Measurements from ENCODE around the gene GRK5. TPM values are rescaled to one million over a fixed set of nuclear protein-coding genes. Genes with fewer than 3 reads are reported as not detected.

Gene GRK5
- total and polyA plus RNA-seq, 3 experiments from 2014 or later, result 7.7 to 13.8 (median 13.6) TPM

DNA sequence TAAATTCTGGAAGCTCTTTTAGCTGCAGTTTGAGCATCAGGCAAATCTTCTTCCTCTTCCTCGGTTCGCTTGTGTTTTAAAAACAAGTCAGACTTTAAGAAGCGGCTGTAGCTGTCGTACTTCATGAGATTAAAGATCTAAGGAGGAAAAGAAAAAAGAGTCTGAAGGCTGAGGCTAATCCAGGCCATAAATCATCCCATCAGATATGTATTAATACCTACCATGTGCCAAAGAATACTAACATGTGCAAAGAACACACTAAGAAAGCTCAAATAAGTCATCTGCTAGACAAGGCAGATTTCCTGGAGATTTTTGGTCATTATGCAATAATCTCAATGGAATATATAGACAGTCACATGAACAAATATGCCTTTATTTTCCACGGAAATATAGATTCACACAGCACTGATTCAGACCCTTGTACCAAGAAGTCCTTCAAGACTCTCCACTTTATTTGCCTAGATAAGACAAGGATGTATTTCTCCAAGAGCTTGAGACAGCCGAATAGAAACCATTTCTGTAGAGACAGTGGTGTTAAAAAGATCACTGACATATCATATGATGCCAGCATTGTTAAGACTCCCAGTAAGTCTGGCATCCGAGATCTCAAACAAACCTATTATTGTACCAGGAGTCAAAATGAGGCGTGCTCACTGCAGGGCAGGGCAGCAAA is 292.9 kb downstream of the GRK5 start:
- Histone ChIP-seq H3K27ac (ENCODE audit: low read depth, low read length) (no peak overlapping the region), H3K27me3 (ENCODE audit: insufficient read depth, low read length, poor library complexity, severe bottlenecking) (no peaks in the 10 kb centered on the region), H3K4me3 (ENCODE audit: low read length) (no peak overlapping the region), H3K36me3 (ENCODE audit: insufficient read depth, low read length) (peaks cover 20% of the 10 kb centered on the region), H3K9me3 (ENCODE audit: low read length) (no peaks in the 10 kb centered on the region), H3K4me1 (ENCODE audit: insufficient read depth, low read length) (peaks cover 77% of the 10 kb centered on the region)
- ChIA-PET POLR2A (interaction anchor here (0.6 to 1.0 kb wide), 3 partner anchors 11 to 364 kb away, joined by 3 to 4 read pairs (median 3); no protein-coding TSS in a partner anchor), CTCF (interaction anchor here (0.7 to 4.7 kb wide), 8 partner anchors 10 to 108 kb away, joined by 3 to 24 read pairs (median 3); partner anchors contain the start of gene RGS10)
- H3K9me3 Mint-ChIP-seq, result no peaks in the 10 kb centered on the region
- no peaks in the 10 kb centered on the region for H3K27me3 Mint-ChIP-seq
- no peak for DNase-seq
- H3K4me1 Mint-ChIP-seq, result peaks cover 66 to 89% (median 79%) of the 10 kb centered on the region in 3 donors
- H3K36me3 Mint-ChIP-seq, result peaks cover 0 to 38% (median 8%) of the 10 kb centered on the region in 3 donors
- H3K27ac Mint-ChIP-seq, result peak overlapping the region in 7 of 8 donors; percentile 74 to 99 (median 88)
- H3K4me3 Mint-ChIP-seq, result peak overlapping the region in 4 of 7 donors; percentile 2 to 29 (median 14)

DNA sequence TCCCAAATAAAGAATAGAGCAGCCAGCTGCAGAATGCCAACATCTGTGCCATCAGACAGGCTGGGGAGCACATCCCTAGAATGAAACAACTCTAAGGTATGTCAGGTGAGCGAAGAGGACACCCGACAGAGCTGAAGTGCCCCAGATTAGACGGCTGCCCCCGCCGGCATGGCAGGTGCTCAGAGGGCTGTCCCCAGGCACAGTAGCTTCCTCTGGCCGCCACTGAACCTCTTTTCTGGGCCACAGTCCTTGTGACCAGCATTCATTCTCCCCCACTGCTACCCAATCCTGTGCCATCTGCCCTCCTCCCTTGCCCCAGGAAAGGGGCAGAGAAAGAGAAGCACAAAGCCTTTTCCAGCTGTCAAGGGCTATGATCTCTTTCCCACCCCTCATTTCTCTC is 293.4 kb downstream of the GRK5 start:
- ChIA-PET POLR2A (interaction anchor here (1.0 kb wide), 1 partner anchor 37 kb away, joined by 3 read pairs; no protein-coding TSS in a partner anchor), CTCF (interaction anchor here (0.7 to 4.7 kb wide), 7 partner anchors 11 to 108 kb away, joined by 3 to 24 read pairs (median 3); partner anchors contain the start of gene RGS10)
- Histone ChIP-seq H3K27ac (ENCODE audit: low read depth, low read length) (no peak overlapping the region), H3K4me3 (ENCODE audit: low read length) (no peak overlapping the region), H3K36me3 (ENCODE audit: insufficient read depth, low read length) (peaks cover 20% of the 10 kb centered on the region), H3K27me3 (ENCODE audit: insufficient read depth, low read length, poor library complexity, severe bottlenecking) (no peaks in the 10 kb centered on the region), H3K4me1 (ENCODE audit: insufficient read depth, low read length) (peaks cover 81% of the 10 kb centered on the region), H3K9me3 (ENCODE audit: low read length) (no peaks in the 10 kb centered on the region)
- no peaks in the 10 kb centered on the region for H3K27me3 Mint-ChIP-seq
- no peaks in the 10 kb centered on the region for H3K9me3 Mint-ChIP-seq
- peak overlapping the region in 5 of 7 donors; percentile 11 to 33 (median 22) for H3K4me3 Mint-ChIP-seq
- H3K4me1 Mint-ChIP-seq, result peaks cover 71 to 91% (median 82%) of the 10 kb centered on the region in 3 donors
- DNase-seq, result no peak
- peak overlapping the region; percentile 74 to 99 (median 90) for H3K27ac Mint-ChIP-seq
- peaks cover 0 to 43% (median 10%) of the 10 kb centered on the region in 3 donors for H3K36me3 Mint-ChIP-seq

DNA sequence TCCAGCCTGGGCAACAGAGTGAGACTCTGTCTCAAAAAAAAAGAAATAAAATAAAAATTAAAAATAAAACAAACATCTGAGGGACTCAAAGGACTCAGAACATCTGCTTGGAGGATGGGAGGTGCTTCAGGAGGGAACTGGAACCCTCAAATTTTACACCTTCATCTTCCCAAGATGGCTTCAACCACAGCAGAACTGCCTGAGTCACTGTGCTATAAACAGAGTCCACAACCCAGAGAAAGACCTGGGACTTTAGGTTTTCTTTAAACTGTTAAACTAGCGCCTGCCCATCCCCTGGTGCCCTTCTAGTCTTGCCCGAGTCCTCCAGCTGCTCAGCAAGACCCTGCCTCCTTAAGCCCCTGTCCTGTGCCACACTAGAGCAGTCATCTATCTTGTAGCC is 294.3 kb downstream of the GRK5 start:
- peak overlapping the region; percentile 52 for H3K27ac ChIP-seq (ENCODE audit: low read depth, low read length)
- Mint-ChIP-seq H3K36me3 (peaks cover 0 to 49% (median 11%) of the 10 kb centered on the region in 3 donors), H3K27me3 (no peaks in the 10 kb centered on the region), H3K4me3 (peak overlapping the region; percentile 46 to 92 (median 77)), H3K9me3 (no peaks in the 10 kb centered on the region), H3K4me1 (peaks cover 70 to 87% (median 82%) of the 10 kb centered on the region in 3 donors), H3K27ac (peak overlapping the region; percentile 94 to 99 (median 98))
- no peaks in the 10 kb centered on the region for H3K27me3 ChIP-seq (ENCODE audit: insufficient read depth, low read length, poor library complexity, severe bottlenecking)
- H3K36me3 ChIP-seq (ENCODE audit: insufficient read depth, low read length), result peaks cover 20% of the 10 kb centered on the region
- peak in 2 of 5 donors; percentile 35 to 48 for DNase-seq
- no peaks in the 10 kb centered on the region for H3K9me3 ChIP-seq (ENCODE audit: low read length)
- H3K4me3 ChIP-seq (ENCODE audit: low read length), result peak overlapping the region; percentile 54
- CTCF ChIA-PET, result interaction anchor here (0.7 to 4.7 kb wide), 2 partner anchors 12 to 41 kb away, joined by 3 to 24 read pairs; partner anchors contain the start of gene RGS10
- POLR2A ChIA-PET, result interaction anchor here (0.7 kb wide), 1 partner anchor 40 kb away, joined by 3 read pairs; no protein-coding TSS in a partner anchor
- H3K4me1 ChIP-seq (ENCODE audit: insufficient read depth, low read length), result peaks cover 81% of the 10 kb centered on the region

DNA sequence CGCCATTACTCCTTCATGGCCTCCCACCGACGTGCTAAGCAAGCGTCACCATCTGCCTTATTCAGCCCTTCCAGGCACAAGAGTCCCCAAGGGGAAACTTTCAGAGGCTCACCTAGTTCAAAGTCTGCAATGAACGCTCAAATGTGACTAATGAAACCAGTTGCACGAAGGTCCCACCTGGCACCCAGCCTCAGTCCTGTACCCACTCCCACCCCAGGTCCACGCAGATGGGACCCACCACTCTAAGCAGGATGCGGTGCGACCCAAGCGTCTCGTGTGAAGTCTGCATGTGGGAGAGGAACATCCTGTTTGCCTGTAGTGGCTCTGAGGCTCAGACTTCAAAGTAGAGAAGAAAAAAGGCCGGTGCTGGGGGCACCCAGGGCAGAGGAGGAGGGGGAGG is 294.8 kb downstream of the GRK5 start:
- H3K4me1 ChIP-seq (ENCODE audit: insufficient read depth, low read length), result peaks cover 86% of the 10 kb centered on the region
- H3K9me3 ChIP-seq (ENCODE audit: low read length), result no peaks in the 10 kb centered on the region
- ChIA-PET CTCF (interaction anchor here (0.6 to 4.7 kb wide), 6 partner anchors 9 to 42 kb away, joined by 3 to 24 read pairs (median 5); partner anchors contain the start of gene RGS10), POLR2A (interaction anchor here (0.6 to 1.6 kb wide), 6 partner anchors 8 to 39 kb away, joined by 3 to 9 read pairs (median 3); no protein-coding TSS in a partner anchor)
- Mint-ChIP-seq H3K4me3 (peak overlapping the region; percentile 46 to 92 (median 77)), H3K27me3 (no peaks in the 10 kb centered on the region), H3K27ac (peak overlapping the region; percentile 94 to 99 (median 98)), H3K9me3 (no peaks in the 10 kb centered on the region), H3K36me3 (peaks cover 0 to 54% (median 13%) of the 10 kb centered on the region in 3 donors), H3K4me1 (peaks cover 73 to 87% (median 87%) of the 10 kb centered on the region in 3 donors)
- peak overlapping the region; percentile 52 for H3K27ac ChIP-seq (ENCODE audit: low read depth, low read length)
- peaks cover 20% of the 10 kb centered on the region for H3K36me3 ChIP-seq (ENCODE audit: insufficient read depth, low read length)
- H3K4me3 ChIP-seq (ENCODE audit: low read length), result peak overlapping the region; percentile 54
- peak; percentile 52 to 96 (median 88) for DNase-seq
- H3K27me3 ChIP-seq (ENCODE audit: insufficient read depth, low read length, poor library complexity, severe bottlenecking), result no peaks in the 10 kb centered on the region

DNA sequence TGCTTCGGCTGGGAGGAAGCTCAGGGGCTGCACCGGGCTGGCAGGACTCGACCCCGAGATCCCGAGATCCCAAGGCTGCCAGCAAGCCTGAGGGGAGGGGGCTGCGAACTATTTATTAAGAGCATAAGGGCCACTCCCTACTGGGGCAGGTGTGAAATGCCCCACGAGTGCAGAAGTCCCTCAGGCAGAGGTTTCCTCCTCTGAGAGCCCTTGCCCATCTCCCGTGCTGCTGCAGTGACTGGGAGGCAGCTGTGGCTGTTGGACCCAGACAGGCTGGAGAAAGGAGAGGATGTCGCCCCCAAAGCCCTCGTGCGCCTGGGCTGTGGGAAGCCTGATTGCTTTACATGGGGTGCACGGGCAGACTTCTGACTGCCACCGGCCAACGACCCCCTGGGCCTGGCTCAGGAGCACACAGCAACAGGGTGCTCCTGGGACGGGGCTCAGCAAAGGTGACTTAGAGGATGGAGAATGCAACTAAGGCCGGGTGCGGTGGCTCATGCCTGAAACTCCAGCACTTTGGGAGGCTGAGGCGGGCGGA is 295.3 kb downstream of the GRK5 start:
- peaks cover 0 to 55% (median 13%) of the 10 kb centered on the region in 3 donors for H3K36me3 Mint-ChIP-seq
- no peak for DNase-seq
- peaks cover 20% of the 10 kb centered on the region for H3K36me3 ChIP-seq (ENCODE audit: insufficient read depth, low read length)
- peak overlapping the region; percentile 54 for H3K4me3 ChIP-seq (ENCODE audit: low read length)
- peak overlapping the region; percentile 94 to 99 (median 98) for H3K27ac Mint-ChIP-seq
- peaks cover 71 to 84% (median 83%) of the 10 kb centered on the region in 3 donors for H3K4me1 Mint-ChIP-seq
- CTCF ChIA-PET, result interaction anchor here (0.6 to 4.7 kb wide), 6 partner anchors 9 to 41 kb away, joined by 3 to 24 read pairs (median 5); partner anchors contain the start of gene RGS10
- peak overlapping the region; percentile 46 to 92 (median 77) for H3K4me3 Mint-ChIP-seq
- no peaks in the 10 kb centered on the region for H3K9me3 Mint-ChIP-seq
- no peaks in the 10 kb centered on the region for H3K27me3 ChIP-seq (ENCODE audit: insufficient read depth, low read length, poor library complexity, severe bottlenecking)
- no peaks in the 10 kb centered on the region for H3K27me3 Mint-ChIP-seq
- H3K9me3 ChIP-seq (ENCODE audit: low read length), result no peaks in the 10 kb centered on the region
- POLR2A ChIA-PET, result interaction anchor here (0.6 to 1.6 kb wide), 9 partner anchors 9 to 369 kb away, joined by 3 to 9 read pairs (median 3); partner anchors contain the start of gene RGS10
- H3K27ac ChIP-seq (ENCODE audit: low read depth, low read length), result peak overlapping the region; percentile 52
- peaks cover 86% of the 10 kb centered on the region for H3K4me1 ChIP-seq (ENCODE audit: insufficient read depth, low read length)

DNA sequence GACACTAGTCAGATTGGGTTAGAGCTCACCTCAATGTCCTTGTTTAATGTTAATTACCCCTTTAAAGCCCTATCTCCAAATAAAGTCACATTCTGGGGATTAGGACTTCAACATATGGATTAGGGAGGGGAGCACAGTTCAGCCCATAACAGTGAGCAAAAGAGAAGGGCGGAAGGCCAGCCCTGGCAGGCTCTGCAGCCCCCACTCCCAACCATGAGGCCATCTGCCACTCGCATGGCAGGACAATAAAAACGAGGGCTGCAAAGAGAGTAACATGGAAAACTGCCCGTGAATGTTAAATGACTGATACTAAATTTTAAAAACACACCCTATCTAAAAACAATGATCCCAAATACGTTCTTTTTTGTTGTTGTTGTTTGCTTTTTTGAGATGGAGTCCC is 296.4 kb downstream of the GRK5 start:
- H3K4me3 ChIP-seq (ENCODE audit: low read length), result no peak overlapping the region
- POLR2A ChIA-PET, result interaction anchor here (0.7 to 1.4 kb wide), 4 partner anchors 39 to 368 kb away, joined by 3 to 6 read pairs (median 4); partner anchors contain the start of genes GRK5 and RGS10
- H3K27me3 ChIP-seq (ENCODE audit: insufficient read depth, low read length, poor library complexity, severe bottlenecking), result no peaks in the 10 kb centered on the region
- H3K27ac ChIP-seq (ENCODE audit: low read depth, low read length), result no peak overlapping the region
- H3K4me1 Mint-ChIP-seq, result peaks cover 66 to 78% (median 75%) of the 10 kb centered on the region in 3 donors
- peak overlapping the region; percentile 51 to 99 (median 91) for H3K27ac Mint-ChIP-seq
- H3K9me3 ChIP-seq (ENCODE audit: low read length), result no peaks in the 10 kb centered on the region
- no peaks in the 10 kb centered on the region for H3K27me3 Mint-ChIP-seq
- no peaks in the 10 kb centered on the region for H3K9me3 Mint-ChIP-seq
- CTCF ChIA-PET, result interaction anchor here (1.7 to 4.7 kb wide), 3 partner anchors 8 to 14 kb away, joined by 3 to 24 read pairs (median 7); no protein-coding TSS in a partner anchor
- peaks cover 0 to 58% (median 15%) of the 10 kb centered on the region in 3 donors for H3K36me3 Mint-ChIP-seq
- no peak for DNase-seq
- H3K4me1 ChIP-seq (ENCODE audit: insufficient read depth, low read length), result peaks cover 80% of the 10 kb centered on the region
- H3K36me3 ChIP-seq (ENCODE audit: insufficient read depth, low read length), result peaks cover 24% of the 10 kb centered on the region
- peak overlapping the region in 4 of 7 donors; percentile 26 to 68 (median 34) for H3K4me3 Mint-ChIP-seq

DNA sequence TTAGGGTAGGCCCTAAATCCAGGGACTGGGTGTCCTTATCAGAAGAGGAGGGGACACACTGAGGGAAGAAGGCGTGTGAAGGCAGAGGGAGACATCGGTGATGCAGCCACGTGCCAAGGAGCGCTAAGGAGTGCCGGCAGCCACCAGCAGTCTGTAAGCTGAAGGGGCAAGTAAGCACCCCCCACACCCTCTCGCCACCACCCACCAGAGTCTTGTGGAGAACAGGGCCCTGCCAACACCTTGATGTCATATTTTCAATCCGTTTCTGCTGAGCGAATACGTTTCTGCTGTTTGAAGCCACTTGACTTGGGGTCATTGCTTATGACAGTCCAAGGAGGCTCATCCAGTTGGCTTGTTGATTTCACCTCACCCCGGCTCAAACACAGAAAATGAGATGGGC is 297.3 kb downstream of the GRK5 start:
- Histone ChIP-seq H3K36me3 (ENCODE audit: insufficient read depth, low read length) (peaks cover 19% of the 10 kb centered on the region), H3K4me1 (ENCODE audit: insufficient read depth, low read length) (peaks cover 72% of the 10 kb centered on the region), H3K27ac (ENCODE audit: low read depth, low read length) (no peak overlapping the region), H3K4me3 (ENCODE audit: low read length) (peak overlapping the region; percentile 51), H3K9me3 (ENCODE audit: low read length) (no peaks in the 10 kb centered on the region), H3K27me3 (ENCODE audit: insufficient read depth, low read length, poor library complexity, severe bottlenecking) (no peaks in the 10 kb centered on the region)
- peak in 1 of 5 donors; percentile 51 for DNase-seq
- Mint-ChIP-seq H3K4me3 (peak overlapping the region in 4 of 7 donors; percentile 3 to 60 (median 41)), H3K27ac (peak overlapping the region in 7 of 8 donors; percentile 61 to 99 (median 91)), H3K9me3 (no peaks in the 10 kb centered on the region), H3K4me1 (peaks cover 58 to 70% (median 67%) of the 10 kb centered on the region in 3 donors), H3K27me3 (no peaks in the 10 kb centered on the region), H3K36me3 (peaks cover 0 to 56% (median 12%) of the 10 kb centered on the region in 3 donors)
- CTCF ChIA-PET, result interaction anchor here (1.7 to 2.1 kb wide), 2 partner anchors 13 to 15 kb away, joined by 3 to 6 read pairs; no protein-coding TSS in a partner anchor
- POLR2A ChIA-PET, result interaction anchor here (1.4 kb wide), 1 partner anchor 39 kb away, joined by 6 read pairs; no protein-coding TSS in a partner anchor

Data from CD8-positive, alpha-beta memory T cell (primary cell).